HG02943 (cell line): ENCODE results near the gene HK1.

Experiments used
- ATAC-seq: cut with Tn5 transposase; IDR thresholded peaks from one replicate; pipeline ENCODE4 v1.9.1; 2021; ENCODE audit warnings: mild to moderate bottlenecking, low read depth, moderate library complexity; ENCODE audit not compliant: unreplicated experiment

Gene HK1

GRCh38 chr10:69397972-69398371 lies 119.7 kb downstream of the HK1 start:
- no peak for ATAC-seq

- ATAC-seq: no peak
Measured at GRCh38 chr10:69398466-69398865, 120.2 kb downstream of the HK1 start.

- no peak for ATAC-seq
Measured at GRCh38 chr10:69400936-69401335, 122.6 kb downstream of the HK1 start.

GRCh38 chr10:69401416-69401815 lies 123.1 kb downstream of the HK1 start:
- no peak for ATAC-seq

- ATAC-seq: no peak
Measured at GRCh38 chr10:69402386-69402785, 124.1 kb downstream of the HK1 start.

GRCh38 chr10:69403066-69403465 lies 124.8 kb downstream of the HK1 start:
- no peak for ATAC-seq

- ATAC-seq: no peak
Measured at GRCh38 chr10:69403519-69403918, 125.2 kb downstream of the HK1 start.

GRCh38 chr10:69404786-69405185 lies 126.5 kb downstream of the HK1 start:
- no peak for ATAC-seq

- no peak for ATAC-seq
Measured at GRCh38 chr10:69405221-69405620, 126.9 kb downstream of the HK1 start.

GRCh38 chr10:69406302-69406811 lies 128.1 kb downstream of the HK1 start:
- ATAC-seq: no peak

- no peak for ATAC-seq
Measured at GRCh38 chr10:69406816-69407580, 128.7 kb downstream of the HK1 start.

- no peak for ATAC-seq
Measured at GRCh38 chr10:69407621-69408301, 129.5 kb downstream of the HK1 start.

- ATAC-seq: peak; percentile 76
Measured at GRCh38 chr10:69408318-69409175, 130.3 kb downstream of the HK1 start.

GRCh38 chr10:69409176-69409495 lies 130.8 kb downstream of the HK1 start:
- ATAC-seq: no peak

GRCh38 chr10:69409968-69410367 lies 131.7 kb downstream of the HK1 start:
- no peak for ATAC-seq

GRCh38 chr10:69410487-69410886 lies 132.2 kb downstream of the HK1 start:
- no peak for ATAC-seq

GRCh38 chr10:69411476-69411875 lies 133.2 kb downstream of the HK1 start:
- no peak for ATAC-seq

GRCh38 chr10:69412232-69412790 lies 134.0 kb downstream of the HK1 start:
- ATAC-seq: no peak

- no peak for ATAC-seq
Measured at GRCh38 chr10:69413221-69413865, 135.0 kb downstream of the HK1 start.
